B cell (primary cell): ENCODE results near the gene DCUN1D2.

Source experiments
- CTCF ChIP-seq: fragments of 200-600 bp; IDR thresholded peaks from one replicate; pipeline ENCODE4 v1.8.0; 2022; ENCODE audit warnings: antibody characterized with exemption, mild to moderate bottlenecking
- EZH2 ChIP-seq: IDR thresholded peaks from 2 replicates; pipeline ENCODE4 v1.6.1; 2012; ENCODE audit warnings: borderline replicate concordance, low read depth, mild to moderate bottlenecking, moderate library complexity, low read length; ENCODE audit not compliant: insufficient read depth, poor library complexity, severe bottlenecking

GRCh38 chr13:113475280-113475679, 15.2 kb downstream of the DCUN1D2 start:
- no peak for TF ChIP-seq CTCF
- no peak for TF ChIP-seq EZH2
